ENCODE data around the gene A3GALT2.

DNA sequence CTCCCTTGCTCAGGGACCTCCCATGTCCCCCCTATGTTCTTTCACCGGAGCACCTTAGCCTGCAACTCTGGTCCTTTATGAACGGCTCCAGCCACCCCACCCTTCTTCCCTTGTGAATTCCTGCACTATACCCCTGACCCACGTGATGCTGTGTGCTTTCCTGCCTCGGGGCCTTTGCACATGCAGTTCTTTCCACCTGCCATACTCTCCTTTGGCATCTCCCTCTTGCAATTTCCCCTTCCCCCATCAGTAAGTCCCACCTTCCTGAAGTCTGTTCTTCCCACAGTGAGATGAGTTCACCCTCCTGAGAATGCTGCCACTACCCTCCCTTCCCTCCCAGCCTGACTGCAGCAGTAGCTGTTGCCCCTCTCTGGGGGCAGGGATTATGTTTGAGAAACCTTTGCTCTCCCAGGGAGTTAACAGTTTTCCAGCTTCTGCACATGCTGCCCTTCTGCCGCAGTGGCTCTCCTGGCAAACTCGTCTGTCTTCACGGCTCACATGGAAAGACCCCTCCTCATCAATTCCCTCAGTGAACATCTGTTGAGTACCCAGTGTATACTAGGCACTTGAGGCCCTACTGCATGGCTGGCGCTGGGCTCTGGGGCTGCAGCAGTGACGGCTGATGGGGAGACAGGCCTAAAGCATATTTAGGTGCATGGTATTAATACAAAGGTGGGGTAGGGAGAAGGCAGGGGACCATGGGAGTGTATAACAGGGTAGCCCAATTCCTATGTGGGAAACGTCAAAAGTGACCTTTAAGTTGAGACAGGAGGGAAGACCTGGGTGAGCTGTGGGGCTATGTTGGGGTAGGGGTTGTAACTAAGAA, 54.9 kb downstream of the A3GALT2 start:
- TF ChIP-seq CTCF (conservative IDR thresholded peaks at IDR 0.05): no peak
- no peak for TF ChIP-seq ZFX (IDR thresholded peaks at IDR 0.05)
